ENCODE results near the gene HELZ.

- no peak for TF ChIP-seq CTCF (IDR thresholded peaks at IDR 0.05; ENCODE audit: low read depth, low read length, missing input control)
- no peak for TF ChIP-seq YY1 (IDR thresholded peaks at IDR 0.05)
Measured at GRCh38 chr17:67041531-67041930, 203.5 kb downstream of the HELZ start.
